Dermis blood vessel endothelial cell (primary cell): Measurements from ENCODE around the gene ZNF200. TPM values are rescaled to one million over a fixed set of nuclear protein-coding genes. Genes with fewer than 3 reads are reported as not detected.
"Not testable (repeated sequence)": the region's sequence is repeated elsewhere in the genome, so short reads cannot be mapped to it uniquely, and the experiment has no call there.

Source experiments
- DNase-seq: peaks from one replicate; pipeline ENCODE4 v3.0.0; 2010
- total RNA-seq: library from RNA; depleted of rRNA; stranded (reverse); fragments of >200 nt; gene quantifications from 2 replicates; pipeline ENCODE4 v1.2.3, GENCODE V29; 2014

ZNF200 gene
- total RNA-seq, 1 donor from 2014 or later: 11.2 TPM

DNA sequence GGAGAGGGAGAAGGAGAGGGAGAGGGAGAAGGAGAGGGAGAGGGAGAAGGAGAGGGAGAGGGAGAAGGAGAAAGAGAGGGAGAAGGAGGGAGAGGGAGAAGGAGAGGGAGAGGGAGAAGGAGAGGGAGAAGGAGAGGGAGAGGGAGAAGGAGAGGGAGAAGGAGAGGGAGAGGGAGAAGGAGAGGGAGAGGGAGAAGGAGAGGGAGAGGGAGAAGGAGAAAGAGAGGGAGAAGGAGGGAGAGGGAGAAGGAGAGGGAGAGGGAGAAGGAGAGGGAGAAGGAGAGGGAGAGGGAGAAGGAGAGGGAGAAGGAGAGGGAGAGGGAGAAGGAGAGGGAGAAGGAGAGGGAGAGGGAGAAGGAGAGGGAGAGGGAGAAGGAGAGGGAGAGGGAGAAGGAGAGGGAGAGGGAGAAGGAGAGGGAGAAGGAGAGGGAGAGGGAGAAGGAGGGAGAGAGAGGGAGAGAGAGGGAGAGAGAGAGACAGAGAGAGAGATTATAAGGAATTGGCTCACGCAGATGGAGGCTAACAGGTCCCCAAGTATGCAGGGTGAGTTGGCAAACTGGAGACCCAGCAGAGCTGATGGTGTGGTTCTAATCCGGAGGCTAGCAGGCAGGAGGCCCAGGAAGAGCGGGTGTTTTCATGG lies 37.1 kb downstream of the ZNF200 start:
- not testable (repeated sequence) for DNase-seq

DNA sequence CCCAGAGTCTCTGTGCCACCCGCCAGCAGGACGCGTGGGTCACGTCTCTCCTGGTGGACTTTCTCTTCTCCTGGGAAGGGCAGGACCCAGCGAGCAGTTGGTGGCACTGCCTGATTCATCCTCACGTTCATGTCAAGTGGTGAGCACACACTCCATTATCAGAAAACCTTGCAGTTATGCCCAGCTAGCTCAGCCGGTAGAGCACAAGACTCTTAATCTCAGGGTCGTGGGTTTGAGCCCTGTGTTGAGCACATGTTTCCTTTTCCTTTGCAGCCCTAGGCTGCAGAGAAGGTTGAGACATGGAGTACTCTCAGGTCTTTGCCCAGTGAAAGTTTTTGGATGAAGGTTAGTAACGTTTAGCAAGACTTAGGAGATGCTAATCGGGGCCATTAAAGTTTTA lies 39.0 kb downstream of the ZNF200 start:
- no peak for DNase-seq

DNA sequence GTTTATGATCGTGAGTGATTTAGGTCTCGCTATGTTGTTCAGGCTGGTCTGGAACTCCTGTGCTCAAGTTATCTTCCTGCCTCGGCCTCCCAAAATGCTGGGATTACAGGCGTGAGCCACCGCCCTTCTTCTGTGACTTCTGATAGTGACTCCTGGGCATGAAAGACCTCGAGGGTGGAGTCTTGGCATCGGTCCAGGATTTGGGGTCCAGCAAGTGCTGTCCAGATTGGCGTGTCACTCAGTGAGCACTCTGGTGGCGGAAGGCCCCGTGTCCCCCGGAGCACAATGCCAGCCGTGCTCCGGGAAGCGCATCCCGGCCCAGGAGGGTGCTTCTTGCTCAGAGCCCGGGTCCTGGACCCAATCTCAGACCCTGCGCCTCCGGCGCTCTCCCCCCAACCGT lies 40.2 kb downstream of the ZNF200 start:
- DNase-seq: no peak

DNA sequence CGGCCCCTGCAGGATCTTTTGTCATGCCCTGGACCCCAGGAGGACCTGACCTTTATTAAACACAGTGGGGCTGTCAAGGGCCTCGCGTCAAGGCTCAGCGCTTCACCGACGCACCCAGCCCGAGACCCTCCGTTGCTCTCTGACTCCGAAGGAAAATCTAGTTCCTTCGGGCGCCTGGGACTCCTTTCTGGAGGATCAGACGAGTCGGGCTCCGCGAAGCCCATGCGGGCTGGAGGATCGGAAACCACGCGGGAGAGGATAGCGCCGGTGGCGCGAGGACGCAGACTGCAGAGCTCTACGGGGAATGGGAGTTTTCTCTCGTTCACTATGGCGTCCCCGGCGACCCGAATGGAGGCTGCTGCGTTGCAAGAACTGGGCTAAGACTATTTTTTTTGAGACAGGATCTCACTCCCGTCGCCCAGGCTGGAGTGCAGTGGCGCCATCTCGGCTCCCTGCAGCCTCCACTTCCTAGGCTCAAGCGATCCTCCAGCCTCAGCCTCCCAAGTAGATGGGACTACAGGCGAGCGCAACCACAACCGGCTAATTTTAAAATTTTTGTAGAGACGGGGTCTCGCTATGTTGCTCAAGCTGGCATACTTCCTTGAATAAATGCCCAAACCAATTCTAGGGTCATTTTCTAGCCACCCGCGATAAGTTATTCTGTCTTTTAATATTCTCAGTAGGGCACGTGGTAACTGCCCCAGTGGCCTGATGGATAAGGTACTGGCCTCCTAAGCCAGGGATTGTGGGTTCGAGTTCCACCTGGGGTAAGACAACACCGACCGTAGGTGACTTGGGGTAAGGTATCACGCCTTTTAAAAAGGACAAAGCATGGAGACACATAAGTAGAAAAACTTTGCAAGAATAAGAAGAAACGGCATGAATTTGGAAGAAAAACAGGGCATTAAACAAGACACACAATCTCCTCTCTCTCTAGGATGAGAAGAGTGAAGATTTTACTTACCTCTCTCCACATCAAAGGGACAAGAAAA lies 41.4 kb downstream of the ZNF200 start:
- no peak for DNase-seq

DNA sequence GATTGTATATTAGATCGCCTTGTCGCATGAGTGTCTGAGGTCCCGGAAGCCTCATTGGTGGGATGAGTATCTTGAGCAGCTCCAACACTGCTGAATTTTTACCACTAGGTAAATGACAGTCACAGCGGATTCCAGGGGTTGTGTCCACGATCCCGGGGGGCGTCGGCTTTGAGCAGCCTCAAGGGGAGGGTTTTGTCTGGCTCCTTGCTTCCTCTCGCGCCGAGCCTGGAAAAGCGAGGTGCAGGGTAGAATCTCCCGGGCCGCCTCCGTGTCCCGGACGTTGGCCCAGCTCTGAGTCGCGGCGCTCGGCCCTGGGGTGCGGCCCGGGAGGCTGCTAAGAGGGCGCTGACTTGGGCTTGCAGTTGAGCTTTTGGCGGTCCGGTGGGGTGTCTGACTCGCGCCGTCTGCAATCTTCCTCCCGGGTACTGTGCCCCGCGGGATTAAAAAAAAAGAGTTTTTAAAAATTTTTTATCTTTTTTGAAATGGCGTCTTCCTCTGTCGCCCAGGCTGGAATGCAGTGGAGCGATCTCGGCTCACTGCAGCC lies 42.4 kb downstream of the ZNF200 start:
- DNase-seq: no peak

DNA sequence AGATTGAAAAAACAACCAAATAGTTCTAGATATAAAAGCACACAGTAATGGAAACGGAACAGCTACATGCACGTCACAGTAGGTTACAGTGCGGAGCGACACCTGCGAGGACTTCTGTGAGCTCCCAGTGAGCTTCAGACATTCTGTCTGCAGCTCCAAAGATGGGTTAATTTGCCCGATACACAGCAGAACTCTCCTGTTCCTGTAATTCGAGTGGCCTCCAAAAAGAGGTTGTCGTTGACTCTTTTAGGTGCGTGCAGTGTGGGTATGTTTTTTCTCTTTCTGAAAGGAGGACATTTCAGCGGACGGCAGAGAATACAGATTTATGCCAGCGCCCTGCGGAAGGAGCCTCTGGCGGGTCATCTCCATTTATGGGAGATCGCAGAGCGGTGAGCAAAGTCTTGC lies 44.0 kb downstream of the ZNF200 start:
- DNase-seq: peak; percentile 19

DNA sequence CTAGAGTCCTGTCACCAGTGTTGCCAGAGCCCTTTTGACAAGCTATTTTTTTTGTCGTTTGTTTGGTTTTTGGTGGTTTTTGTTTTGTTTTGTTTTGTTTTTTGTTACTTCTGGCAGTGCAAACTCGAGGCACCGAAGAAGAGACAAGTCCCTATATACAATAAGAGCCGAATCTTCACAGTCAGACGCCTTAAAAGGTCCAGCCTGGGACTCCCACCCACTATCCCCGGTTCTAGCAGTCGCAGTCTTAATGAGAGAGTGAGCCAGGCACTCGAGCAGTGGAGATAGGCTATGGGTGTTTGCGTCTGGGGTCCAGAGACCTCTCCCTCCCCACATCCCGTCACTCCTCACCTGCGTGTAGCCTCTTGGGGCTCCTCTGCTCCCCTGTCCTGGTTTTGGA lies 45.1 kb downstream of the ZNF200 start:
- DNase-seq: no peak

DNA sequence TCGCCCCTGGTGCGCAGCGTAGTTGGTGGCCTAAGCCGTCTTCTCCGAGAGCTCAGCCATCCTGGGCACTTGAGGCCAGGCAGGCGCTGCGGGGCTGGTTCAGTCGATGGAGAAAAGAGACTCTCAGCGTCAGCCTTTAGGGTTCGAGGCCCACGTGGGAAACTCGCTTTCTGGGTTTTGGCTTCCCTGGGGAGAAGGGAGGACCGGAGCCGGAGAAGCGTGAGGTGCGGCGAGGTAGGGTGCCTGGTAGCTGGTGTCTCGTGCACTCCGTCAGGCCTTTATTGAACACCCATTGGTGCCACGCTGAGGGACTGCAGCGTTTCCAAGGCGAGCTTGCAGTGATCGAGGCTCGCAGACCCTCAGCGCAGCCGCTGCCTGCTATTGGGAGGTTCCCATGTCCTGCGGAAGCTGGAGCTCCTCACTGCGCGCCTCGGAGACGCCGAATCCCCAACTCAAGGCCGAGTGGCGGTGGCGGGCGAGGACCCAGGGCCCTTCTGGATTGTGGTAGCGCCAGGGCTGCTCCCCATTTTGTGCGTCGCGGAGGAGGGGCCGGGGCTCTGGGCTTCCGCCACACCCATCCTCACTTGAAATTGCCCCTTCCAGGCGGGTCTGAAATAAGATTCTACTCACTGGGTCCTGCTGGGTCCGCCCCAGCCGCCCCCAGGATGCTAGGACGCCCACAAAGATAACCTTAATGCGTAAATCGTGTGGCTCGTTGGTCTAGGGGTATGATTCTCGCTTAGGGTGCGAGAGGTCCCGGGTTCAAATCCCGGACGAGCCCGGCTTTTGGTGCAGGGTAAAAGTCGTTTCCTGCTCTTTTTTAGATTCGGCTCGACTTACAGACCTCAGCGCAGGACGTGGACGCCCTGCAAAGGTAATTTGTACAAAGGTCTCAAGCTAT lies 45.8 kb downstream of the ZNF200 start:
- DNase-seq: peak; percentile 56

DNA sequence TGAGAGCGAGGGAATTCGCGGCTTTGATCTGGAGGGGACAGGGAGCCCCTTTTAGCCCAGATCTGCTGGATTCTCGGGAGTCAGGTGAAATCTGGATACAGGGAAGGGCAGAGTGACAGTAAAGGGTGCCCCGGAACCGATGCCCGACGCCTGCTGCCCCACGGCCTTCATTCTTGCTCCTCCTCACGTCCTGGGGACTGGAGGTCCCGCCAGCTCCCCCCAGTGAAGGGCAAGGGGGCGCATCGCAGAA lies 46.4 kb downstream of the ZNF200 start:
- no peak for DNase-seq

DNA sequence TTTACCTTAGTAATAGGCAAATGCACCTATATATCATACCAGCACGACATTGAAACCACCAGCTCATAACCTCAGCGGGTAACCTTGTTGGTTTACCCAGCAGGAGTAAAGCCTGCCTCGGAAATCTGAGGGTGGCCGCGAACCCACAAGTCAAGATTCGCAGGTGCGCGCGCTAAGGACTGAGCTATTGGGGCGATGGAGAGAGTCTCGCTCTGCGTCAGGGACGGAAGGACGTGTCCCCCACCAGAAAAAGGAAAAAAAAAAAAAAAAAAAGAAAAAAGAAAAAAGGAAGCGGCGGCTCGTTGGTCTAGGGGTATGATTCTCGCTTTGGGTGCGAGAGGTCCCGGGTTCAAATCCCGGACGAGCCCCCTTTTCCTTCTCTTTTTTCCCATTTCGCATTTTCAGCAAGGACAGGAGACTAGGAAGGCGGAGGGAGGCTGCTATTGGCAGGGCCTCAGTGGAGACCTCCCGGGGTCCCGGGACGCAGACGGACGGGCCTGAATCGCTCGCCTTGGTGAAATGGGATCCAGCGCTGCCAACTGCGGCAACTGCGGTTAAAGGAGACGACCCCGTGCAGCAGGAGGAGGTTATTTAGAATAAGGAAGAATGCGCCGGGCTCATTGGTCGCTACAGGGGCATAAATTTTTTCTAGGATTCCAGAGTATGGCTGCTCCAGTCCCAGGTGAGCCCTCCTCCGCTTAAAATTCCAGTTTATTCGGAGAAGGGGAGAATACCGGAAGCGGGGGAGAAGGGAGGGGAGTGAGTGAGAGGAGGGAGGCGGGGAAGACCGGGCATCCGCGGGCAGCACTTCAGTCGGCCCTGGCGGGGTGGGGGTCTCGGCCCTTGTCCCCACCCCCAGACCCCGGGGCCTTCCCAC lies 46.9 kb downstream of the ZNF200 start, which contains the start of gene OR1F1:
TSS of gene OR1F1 (plus strand) at position 407 of the 877 bp plus-strand sequence.
- DNase-seq: peak; percentile 31

DNA sequence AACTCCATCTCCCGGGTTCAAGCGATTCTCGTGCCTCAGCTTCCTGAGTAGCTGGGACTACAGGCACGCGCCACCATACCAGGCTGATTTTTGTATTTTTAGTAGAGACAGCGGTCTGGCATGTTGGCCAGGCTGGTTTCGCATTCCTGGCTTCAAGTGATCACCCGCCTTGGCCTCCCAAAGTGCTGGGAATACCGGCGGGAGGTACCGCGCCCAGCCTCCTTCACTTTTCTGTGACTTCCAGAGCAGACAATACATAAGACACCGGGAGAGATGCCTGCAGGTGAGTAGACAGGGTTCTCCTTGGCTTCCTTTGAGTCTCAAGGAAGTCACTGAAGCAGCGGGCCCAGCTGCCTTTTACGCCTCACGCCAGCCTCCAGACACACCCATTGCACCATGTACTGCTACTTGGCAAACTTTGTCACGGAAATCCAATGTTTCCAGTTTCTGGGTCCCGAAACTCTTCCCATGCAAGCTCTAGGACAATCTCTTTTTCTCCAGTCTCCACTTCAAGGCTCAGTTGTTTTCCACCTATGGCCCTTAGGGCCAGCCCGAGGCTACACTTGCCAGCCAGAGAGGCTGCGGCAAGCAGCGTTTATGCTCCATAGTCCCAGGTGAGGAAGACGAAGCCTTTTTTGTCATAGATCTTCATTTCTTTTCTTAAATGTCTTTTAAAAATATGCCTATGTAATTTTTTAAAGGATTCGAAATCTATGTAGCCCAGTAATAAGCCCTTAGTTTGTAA lies 47.8 kb downstream of the ZNF200 start:
- no peak for DNase-seq

DNA sequence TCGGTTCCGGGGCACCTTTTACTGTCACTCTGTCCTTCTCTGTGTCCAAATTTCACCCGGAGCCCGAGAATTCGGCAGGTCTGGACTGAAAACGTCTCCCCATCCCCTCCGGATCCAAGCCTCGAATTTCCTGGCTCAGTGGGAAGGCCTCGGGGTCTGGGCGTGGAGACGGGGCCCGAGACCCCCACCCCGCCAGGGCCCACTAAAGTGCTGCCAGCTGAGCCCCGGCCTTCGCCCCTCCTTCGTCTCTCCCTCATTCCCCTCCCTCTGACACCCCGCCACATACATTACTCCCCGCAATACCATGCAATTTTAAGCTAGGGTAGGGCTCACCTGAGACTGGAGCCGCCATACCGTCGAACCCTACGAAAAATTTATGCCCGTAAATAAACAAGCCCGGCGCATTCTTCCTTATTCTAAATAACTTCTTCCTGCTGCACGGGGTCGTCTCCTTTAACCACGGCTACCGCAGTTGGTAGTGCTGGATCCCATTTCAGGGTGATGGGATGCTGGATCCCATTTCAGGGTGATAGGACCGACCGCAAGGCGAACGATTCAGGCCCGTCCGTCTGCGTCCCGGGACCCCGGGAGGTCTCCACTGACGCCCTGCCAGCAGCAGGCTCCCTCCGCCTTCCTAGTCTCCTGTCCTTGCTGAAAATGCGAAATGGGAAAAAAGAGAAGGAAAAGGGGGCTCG lies 51.4 kb downstream of the ZNF200 start:
- DNase-seq: no peak

DNA sequence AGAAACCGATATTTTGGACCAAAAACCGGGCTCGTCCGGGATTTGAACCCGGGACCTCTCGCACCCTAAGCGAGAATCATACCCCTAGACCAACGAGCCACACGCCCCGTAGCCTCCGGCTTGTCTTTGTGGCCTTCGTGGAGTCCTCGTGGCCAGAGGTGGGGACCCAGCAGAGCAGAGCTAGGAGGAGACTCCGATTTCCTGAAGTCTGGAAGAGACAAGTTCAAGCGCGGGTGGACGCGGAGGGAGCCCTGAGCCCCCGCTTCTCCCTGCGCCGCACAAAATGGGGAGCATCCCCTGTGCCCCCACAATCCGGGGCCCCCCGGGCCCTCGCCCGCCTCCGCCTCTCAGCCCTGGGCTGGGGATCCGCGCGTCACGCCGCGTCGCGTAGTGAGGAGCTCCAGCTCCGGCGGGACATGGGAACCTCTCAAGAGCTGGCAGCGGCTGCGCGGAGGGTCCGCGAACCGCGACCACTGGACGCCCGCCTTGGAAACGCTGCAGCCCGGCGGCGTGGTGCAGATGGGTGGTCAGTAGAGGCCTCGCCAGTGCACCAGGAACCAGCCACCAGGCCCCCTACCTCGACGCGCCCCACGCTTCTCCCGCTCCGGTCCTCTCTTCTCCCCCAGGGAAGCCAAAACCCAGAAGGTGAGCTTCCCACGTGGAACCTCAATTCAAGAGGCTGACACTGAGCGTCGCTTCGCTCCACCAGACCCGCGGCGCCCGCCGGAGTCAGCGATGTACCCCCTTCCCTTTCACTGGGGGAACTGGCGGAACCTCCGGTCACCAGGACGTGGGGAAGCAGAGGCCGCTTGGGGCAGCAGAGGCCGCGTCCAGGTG lies 52.1 kb downstream of the ZNF200 start:
- DNase-seq: peak; percentile 60

DNA sequence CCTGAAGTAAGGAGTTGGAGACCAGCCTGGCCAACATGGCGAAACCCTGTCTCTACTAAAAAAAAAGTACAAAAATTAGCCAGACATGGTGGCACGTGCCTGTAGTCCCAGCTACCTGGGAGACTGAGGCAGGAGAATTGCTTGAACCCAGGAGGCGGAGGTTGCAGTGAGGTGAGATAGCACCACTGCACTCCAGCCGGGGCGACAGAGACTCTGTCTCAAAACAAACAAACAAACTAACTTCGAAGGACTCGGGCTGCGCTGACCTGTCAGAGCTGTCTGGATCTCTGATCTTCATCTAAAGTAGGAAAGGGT lies 52.7 kb downstream of the ZNF200 start:
- DNase-seq: not testable (repeated sequence)

DNA sequence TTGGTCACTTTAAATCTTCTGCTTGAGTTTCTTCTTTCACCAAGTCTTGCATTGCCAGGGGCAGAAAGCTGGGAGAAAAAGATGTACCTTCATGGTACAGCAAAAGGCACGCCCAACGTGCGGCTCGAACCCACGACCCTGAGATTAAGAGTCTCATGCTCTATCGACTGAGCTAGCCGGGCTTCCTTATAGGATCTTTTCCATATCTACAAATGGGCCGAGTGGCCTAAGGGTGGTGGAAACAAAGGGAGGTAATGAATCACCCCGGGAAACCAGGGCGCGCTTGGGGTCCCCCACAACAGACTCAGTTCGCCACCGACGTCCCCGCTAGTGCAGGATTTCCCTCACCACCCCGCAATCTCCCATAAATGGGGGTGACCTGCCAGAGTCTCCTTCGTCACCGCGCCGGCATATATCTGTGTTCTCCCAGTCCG lies 54.5 kb downstream of the ZNF200 start:
- no peak for DNase-seq

DNA sequence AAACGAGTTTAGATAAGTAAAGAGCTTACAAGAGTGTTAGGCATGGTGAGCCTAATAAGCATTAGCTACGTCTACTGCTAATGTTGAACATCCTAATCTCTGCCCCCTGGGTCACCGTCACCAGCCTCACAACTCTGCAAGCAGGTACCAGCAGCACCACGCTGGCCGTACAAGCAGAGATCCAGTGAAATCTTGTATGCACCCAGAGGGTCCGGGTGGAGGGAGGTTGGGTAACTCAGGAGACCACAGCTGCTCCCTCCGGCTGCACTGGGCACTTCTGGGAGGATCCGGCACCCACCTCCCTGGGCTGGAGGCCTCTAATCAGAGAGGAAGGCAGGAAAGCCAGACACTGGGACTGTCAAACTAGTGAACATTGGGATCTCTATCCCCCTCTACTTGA lies 55.3 kb downstream of the ZNF200 start:
- DNase-seq: no peak

DNA sequence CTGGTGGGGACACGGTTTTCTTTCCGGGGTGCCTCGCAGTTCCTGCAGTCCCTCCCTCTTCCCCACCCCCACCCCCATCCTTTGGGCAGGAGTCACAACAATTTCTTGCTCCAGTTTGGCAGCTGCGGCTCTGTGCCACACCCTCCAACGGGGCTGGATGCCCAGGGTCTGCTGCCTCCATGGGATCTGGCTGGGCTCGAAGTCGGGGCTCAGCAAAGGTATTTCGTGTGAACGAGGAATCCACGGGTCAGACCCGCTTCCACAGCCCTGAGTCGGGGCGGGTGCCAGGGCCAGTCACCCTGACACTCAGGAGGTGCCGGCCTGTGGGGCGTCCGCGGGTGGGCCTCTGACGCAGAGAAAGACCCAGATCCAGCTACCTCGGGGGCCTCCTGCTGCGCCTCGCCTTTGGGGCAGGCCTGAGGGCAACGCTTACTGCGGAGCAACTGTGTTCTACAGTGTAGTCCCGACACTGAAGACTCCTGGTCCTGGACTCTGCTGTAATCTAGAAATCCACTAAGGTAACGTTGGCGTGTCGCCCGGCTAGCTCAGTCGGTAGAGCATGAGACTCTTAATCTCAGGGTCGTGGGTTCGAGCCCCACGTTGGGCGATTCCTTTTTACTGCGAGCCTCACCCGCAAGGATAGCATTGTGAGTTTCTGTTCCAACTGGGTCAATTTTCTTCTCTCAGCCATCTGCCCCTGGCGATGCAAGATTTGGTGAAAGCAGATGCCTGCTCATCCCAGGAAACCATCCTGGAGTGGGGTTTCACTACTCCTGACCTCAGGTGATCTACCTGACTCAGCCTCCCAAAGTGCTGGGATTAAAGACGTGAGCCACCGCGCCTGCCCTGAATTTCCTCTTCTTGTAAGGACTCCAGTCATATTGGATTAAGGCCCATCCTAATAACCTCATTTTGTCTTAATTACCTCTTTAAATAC lies 59.5 kb downstream of the ZNF200 start:
- DNase-seq: peak; percentile 55

DNA sequence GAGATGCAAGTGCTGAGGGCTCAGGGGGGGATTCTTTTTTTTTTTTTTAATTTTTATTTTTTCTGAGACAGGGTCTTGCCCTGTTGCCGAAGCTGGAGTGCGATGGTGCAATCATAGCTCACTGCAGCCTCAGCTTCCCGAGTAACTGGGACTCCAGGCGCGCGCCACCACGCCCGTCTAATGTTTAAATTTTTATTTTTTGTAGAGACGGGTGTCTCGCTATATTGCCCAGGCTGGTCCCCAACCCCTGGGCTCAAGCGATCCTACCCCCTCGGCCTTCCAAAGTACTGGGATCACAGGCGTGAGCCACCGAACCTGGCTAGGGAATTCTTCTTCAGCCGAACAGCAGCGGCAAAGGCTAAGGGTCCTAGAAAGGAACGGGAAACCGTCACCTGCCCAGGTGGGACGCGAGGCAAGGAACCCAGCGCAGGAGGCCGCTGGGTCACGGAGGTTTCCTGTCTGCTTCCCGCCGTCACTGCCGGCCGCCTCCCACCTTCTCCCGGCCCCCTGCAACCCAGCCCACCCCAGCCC lies 60.3 kb downstream of the ZNF200 start:
- DNase-seq: no peak
